GM12801 (cell line): ENCODE measurements around the gene SLC25A43.

Experiments
- TF ChIP-seq, protein P1 (sequence below): IDR thresholded peaks from one replicate; pipeline ENCODE4 v1.5.1; 2011; ENCODE audit warnings: control low read depth; ENCODE audit not compliant: insufficient read length; ENCODE audit errors: extremely low read depth

The SLC25A43 gene

DNA sequence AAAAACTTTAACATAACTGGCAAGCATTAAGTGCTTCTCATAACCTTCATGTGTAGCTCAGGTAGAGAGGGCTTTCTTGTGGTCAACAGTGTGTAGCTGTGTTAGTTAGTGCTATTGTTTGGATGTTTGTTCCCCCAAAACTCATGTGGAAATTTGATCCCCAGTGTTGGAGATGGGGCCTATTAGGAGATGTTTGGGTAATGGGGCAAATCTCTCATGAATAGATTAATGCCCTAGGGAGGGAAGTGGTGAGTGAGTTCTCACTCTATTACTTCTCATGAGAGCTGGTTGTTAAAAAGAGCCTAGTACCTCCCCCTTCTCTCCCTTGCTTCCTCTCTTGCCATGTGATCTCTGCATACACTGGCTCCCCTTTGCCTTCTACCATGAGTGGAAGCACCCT, 16.5 kb upstream of the SLC25A43 start:
- TF ChIP-seq, protein P1, sequence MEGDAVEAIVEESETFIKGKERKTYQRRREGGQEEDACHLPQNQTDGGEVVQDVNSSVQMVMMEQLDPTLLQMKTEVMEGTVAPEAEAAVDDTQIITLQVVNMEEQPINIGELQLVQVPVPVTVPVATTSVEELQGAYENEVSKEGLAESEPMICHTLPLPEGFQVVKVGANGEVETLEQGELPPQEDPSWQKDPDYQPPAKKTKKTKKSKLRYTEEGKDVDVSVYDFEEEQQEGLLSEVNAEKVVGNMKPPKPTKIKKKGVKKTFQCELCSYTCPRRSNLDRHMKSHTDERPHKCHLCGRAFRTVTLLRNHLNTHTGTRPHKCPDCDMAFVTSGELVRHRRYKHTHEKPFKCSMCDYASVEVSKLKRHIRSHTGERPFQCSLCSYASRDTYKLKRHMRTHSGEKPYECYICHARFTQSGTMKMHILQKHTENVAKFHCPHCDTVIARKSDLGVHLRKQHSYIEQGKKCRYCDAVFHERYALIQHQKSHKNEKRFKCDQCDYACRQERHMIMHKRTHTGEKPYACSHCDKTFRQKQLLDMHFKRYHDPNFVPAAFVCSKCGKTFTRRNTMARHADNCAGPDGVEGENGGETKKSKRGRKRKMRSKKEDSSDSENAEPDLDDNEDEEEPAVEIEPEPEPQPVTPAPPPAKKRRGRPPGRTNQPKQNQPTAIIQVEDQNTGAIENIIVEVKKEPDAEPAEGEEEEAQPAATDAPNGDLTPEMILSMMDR: no peak

DNA sequence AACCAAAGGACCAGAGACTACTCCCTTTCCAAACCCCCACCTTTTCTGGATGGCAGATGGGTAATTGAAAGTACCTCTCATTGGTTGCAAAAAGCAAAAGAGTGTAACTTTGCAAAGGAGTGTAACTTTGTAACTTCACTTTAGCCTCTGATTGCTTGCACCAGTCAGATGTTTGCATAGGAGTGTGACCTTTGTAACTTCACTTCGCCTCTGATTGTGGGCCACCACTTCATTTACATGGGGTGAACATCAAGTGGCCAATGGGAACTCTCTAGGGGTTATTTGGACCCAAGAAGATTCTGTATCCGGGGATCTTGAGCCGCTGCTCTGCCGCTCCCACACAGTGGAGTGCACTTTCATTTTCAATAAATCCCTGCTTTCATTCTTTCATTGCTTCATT, 9.9 kb upstream of the SLC25A43 start:
- TF ChIP-seq, protein P1: no peak

DNA sequence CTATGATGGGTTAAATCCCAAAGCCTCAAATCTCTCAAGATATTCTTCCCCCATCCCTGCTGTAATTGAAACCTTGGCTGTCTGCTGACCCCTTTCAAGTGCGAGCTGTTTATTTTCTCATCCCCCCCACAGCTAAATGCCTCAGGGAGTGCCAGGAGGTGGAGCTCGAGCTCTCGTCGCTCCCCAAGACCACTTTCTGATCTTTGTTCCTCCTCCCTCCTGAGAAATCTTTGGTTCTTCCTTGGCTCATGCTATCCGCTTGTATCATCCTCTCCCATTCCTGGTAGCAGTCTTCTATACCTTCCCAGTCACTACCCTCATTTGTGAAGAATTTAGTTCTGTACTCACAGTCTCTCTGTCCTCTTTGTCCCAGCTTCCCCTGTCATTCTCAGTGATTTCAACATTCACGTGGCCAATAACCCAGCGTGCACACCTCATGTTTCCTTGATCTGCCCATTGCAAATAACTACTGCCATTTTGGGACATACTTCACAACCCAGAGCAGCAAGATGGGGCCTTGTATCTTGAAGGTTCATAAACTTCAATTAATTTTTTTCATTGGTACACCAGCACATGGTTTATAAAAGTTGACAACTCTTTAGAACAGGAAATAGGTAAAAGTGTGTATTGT, 9.2 kb upstream of the SLC25A43 start:
- TF ChIP-seq, protein P1: no peak

DNA sequence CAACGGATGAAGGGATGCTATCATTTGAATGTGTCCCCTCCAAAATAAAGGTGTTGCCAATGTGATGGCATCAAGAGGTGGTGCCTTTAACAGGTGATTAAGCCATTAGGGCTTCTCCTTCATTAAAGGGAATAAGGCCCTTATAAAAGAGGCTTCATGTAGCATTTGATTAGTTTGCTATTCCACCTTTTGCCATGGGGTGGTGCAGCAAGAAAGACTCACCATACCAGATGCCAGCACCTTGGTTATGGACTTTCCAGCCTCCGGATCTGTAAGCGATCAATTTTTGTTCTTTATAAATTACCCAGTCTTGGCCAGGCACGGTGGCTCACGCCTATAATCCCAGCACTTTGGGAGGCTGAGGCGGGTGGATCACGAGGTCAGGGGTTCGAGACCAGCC, 7.9 kb upstream of the SLC25A43 start:
- TF ChIP-seq, protein P1: no peak

DNA sequence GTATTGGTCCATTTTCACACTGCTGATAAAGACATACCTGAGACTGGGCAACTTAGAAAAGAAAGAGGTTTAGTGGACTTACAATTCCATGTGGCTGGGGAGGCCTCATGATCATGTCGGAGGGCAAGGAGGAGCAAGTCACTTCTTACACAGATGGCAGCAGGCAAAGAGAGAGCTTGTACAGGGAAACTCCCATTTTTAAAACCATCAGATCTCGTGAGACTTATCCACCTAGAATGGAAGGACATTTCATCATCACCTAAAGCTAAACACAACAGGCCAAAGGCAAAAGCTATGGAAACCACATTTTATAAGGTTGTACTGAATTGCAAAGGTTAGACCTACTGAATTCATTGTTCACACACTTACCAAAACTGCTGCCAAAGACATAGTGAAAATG, 6.0 kb upstream of the SLC25A43 start:
- TF ChIP-seq, protein P1: no peak

DNA sequence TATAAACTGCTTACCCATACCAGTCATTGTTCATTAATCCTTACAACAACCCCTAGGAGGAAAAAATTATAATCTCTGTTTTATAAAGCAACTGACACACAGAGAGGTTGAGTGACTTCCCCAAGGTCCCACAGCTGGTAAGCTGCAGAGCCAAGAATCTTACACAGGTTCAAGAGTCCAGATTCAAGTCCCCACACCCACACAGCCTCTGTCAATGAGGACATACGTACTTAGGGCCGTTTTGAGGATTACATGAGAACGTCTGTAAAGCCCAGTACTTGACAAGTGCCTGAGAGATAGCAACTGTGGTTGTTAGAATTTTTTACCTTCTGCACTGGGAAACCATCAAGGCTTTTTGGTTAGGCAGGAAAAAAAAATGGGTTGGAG, 556 bp upstream of the SLC25A43 start:
- TF ChIP-seq, protein P1: no peak

DNA sequence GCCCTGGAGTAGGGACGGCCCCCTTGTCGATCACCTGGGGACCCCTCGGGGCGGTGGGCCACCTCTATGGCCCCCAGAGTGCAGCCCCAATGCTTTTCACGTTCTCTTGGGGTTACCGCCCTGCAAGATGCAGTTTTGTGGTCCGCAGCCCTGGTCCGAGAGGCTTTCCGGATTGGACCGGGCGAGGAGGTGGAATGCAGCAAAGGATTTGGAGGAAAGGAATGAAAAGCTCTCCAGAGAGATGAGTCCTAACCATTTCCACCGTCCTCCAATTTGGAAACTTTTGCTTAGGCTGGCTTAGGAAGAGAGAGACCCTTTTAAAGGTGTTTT, 601 bp downstream of the SLC25A43 start:
- TF ChIP-seq, protein P1: no peak
